ENCODE measurements around the gene TEX48. TPM values are rescaled to one million over a fixed set of nuclear protein-coding genes. Genes with fewer than 3 reads are reported as not detected.

The TEX48 gene
- total RNA-seq, 1 donor from 2014 or later = not detected

DNA sequence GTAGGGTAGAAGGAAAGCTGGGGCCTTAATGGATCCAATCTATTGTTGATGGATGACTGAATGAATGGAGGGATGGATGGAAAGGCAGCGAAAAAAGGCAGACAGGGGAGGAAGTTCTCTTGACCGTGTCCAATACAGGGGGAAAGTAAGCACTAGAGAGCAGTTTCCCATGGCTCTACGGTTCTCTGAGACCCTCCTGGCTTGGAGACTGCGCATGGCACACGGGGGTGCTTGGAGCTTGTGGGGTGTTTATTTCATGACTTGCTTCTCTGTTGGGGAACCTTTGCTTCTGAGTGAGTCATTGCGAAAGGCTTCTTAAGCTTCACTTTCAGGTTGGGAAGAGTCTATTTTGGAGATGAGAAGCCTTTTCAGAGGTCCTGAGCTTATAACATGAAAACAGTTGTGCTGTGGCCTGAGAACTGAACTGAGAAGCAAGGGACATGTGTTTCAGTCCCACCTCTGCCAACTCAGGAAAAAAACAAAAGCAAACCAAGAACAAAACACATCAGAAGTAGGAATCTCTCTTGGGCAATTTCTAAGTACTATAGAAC, 12.8 kb upstream of the TEX48 start:
- ATAC-seq = no peak
- no peak for DNase-seq (ENCODE audit: low spot score)
- intact Hi-C loops (cut with DNase I) = no loop called here

DNA sequence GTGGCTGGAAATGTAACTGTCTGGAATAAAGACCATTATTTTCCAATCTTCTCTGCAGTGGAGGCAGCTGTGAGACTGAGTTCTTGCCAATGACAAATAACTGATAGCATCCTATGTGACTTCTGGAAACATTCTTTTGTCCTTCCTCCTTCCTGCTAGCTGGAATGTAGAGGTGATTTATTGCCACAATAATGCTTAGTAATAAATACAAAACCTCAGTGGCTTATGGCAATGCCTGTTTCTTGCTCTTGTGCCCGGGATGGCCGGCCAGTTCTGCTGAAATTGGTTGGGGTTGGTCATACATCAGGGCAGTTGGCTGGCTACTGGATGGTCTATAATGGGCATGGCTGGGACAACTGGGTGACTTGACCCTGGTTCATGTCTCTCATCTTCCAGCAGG, 12.2 kb upstream of the TEX48 start:
- DNase-seq (ENCODE audit: low spot score) (no peak), ATAC-seq (no peak)
- intact Hi-C loops (cut with DNase I) = no loop called here

DNA sequence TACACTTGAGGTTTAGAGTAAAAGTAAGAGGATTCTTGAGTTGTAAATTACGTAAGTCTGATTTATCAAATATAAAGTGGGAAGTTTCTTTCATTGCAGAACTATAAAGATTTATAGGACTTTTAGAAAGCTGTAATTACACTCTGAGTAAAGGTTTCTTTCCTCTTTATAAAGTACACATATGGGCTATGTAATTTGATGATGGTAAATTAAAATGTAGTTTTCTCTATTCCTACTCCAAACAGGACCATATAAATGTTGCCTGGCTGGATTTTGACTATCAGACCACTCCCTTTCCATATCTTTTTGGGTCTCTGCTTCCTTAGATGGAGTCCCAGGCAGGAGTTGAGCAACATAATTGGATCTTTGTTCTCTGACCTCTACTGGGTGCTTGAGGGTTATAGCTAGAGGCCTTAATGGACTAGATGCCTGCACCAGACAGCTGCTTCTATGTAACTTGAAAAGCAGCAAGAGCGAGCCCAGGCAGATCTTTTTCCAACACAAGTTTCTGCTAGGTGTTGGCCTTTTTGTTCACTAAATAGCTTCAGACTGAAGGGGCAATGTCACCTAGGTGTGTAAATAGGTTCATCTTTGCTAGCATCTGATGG, 11.4 kb upstream of the TEX48 start:
- no peak for DNase-seq (ENCODE audit: low spot score)
- intact Hi-C loops (cut with DNase I) = no loop called here
- no peak for ATAC-seq

DNA sequence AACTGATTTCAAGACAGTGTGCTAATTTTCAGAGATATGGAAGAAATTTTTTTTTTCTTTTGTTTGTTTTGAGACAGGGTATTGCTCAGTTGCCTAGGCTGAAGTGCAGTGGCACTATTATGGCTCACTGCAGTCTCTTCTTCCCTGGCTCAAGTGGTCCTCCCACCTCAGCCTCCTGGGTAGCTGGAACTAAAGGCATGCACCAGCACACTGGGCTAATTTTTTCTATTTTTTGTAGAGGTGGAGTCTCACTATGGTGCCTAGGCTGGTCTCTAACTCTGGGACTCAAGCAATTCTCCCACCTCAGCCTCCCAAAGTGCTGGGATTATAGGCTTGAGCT, 9.9 kb upstream of the TEX48 start:
- DNase-seq (ENCODE audit: low spot score) (no peak), ATAC-seq (no peak)
- intact Hi-C loops (cut with DNase I) = no loop called here

DNA sequence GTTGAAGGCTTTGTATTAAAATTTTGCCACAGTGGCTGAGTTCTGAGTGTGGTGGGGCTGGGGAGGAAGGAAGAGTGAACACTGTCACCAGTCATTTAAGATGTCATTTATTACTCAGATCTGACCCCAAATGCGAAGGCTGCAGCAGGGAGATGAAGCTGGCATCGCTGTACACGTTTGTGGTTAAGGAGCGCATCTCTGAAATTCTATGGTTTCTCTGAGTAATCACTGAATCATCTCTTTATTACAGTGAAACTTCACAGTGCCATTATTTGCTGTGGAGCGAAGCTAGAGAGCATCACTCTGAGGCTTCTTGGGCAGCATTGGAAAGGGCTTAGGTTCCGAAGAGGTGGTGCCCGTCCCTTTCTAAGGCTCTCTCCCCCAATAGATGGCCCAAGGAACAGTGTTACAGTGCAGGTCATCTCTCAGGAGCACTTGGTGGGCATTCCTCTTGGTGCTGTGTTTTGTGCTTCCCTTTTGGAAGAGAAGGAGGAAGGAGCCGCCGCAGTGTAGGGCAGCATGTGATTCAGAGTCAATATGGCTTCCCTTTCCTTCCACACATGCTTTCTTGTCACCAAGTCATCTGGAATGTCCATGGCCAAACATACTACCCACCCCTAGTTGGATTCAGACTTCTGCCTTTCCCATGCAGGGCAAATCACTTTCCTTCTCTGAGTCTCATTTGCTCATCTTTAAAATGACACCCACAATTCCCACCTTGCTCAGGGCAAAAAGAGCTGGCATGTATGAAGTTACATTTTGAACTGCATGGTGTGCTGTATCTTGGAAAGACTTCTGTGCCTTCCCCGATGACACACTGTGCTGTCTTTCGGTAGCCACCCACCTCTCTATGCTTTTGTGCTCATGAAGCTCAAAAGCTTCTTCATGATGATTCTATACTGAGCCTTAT, 9.3 kb upstream of the TEX48 start:
- intact Hi-C loops (cut with DNase I) = no loop called here
- DNase-seq (ENCODE audit: low spot score) (no peak), ATAC-seq (no peak)

DNA sequence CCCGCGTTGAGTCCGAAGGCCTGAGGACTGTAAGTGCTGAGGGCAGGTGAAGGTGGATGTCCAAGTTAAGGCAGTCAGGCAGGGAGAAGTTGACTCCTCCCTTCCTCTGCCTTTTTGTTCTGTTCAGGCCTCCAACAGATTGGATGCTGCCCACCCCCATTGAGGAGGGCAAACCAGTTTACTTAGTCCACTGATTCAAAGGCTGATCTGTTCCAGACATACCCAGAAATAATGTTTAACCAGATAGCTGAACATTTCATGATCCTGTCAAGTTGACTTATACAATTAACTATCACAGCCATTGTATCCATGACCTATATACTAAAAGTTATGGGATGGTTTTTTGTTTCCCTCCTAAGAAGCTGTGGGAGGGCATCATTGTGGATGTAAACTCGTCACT, 8.3 kb upstream of the TEX48 start:
- ATAC-seq (no peak), DNase-seq (ENCODE audit: low spot score) (no peak)
- intact Hi-C loops (cut with DNase I) = no loop called here

DNA sequence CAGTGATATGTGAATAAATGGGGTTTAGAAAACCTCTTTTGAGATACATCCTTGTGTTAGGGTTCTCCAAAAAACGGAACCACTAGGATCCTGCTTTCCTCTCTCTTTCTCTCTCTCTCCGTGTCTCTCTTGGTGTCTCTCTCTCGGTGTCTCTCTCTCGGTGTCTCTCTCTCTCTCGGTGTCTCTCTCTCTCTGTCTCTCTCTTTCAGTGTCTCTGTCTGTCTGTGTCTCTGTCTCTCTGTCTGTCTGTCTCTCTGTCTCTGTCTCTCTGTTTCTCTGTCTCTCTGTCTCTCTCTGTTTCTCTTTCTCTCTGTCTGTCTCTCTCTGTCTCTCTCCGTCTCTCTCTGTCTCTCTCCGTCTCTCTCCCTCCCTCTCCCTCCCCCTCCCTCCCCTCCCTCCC, 7.8 kb upstream of the TEX48 start:
- intact Hi-C loops (cut with DNase I) = no loop called here
- ATAC-seq = no peak
- DNase-seq (ENCODE audit: low spot score) = no peak

DNA sequence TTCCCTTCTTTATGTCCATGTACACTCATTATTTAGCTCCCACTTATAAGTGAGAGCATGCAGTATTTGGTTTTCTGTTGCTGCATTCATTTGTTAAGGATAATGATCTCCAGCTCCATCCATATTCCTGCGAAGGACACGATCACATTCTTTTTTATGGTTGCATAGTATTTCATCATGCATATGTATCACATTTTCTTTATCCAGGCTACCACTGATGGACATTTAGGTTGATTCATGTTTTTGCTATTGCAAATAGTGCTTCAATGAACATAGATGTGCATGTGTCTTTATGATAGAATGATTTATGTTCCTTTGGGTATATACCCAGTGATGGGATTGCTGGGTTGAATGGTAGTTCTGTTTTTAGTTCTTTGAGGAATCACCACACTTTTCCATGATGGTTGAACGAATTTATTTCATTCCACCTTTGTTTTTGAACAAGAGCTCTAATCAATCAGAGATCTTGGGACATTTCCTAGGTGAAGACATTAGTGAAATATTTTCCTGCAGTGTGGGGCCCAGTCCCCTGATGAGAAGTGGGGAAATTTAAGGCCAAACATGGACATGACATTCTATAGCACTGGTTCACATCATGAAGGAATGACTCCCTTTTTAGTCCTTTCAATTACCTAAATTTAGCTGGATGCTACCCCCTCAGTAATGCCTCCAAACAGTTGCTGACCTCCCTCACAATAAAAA, 7.1 kb upstream of the TEX48 start:
- intact Hi-C loops (cut with DNase I) = no loop called here
- no peak for ATAC-seq
- DNase-seq (ENCODE audit: low spot score) = no peak

DNA sequence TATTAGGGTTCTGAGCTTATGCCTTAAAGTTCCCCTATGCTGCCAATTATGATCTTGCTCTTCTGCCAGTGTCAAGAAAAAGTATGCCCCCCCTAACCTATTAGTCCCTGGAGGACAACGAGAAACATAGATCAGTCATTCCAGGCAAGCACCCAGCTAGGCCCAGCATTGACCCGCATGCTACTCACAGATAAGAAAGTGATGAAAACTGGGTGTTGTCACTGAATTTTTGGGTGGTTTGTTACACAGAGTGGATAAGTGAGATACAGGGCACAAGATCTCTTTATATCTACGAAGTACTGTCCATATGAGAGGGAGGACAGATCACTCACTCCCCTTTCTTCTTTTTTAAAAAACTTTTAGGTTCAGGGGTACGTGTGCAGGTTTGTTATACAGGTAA, 6.4 kb upstream of the TEX48 start:
- ATAC-seq (no peak), DNase-seq (ENCODE audit: low spot score) (no peak)
- intact Hi-C loops (cut with DNase I) = no loop called here

DNA sequence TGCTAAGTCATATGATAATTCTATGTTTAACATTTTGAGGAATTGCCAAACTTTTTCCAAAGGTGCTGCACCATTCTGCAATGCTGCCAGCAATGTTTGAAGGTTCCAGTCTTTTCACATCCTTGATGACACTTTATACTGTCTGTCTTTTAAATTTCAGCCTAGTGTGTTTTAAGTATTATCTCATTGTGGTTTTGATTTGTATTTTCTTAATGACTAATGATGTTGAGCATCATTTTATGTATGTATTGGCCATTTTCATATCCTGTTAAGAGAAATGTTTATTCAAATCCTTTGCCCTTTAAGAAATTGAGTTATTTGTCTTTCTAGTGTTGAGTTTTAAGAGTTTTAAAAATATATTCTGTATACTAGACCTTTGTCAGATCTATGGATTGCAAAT, 5.0 kb upstream of the TEX48 start:
- DNase-seq (ENCODE audit: low spot score) (no peak), ATAC-seq (no peak)
- intact Hi-C loops (cut with DNase I) = no loop called here

DNA sequence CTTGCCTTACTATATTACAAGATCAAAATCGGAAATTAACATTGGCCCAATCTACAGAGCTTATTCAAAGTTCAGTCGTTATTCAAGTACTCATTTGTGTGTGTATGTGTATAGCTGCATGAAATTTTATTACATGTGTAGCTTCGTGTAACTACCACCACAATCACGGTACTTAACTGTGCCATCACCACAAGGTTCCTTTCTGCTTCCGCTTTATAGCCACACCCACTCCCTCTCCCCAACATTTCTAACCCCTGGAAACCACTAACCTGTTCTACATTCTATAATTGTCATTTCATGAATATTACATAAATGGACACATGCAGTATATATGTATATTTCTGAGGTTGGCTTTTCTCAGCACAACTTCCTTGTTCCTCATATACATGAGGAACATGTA, 4.0 kb upstream of the TEX48 start:
- ATAC-seq (no peak), DNase-seq (ENCODE audit: low spot score) (no peak)
- intact Hi-C loops (cut with DNase I) = no loop called here

DNA sequence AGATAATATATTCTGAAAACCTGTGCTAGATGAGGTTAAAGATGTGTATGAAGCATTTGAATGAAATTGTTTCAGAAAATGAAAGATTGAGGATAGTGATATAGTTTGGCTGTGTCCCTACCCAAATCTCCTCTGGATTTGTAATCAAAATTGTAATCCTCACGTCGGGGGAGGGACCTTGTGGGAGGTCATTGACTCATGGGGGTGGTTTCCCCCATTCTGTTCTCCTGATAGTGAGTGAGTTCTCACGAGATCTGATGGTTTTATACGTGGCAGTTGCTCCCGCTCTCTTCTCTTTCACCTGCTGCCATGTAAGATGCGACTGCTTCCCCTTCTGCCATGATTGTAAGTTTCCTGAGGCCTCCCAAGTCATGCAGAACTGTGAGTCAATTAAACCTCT, 2.0 kb upstream of the TEX48 start:
- ATAC-seq = no peak
- no peak for DNase-seq (ENCODE audit: low spot score)
- intact Hi-C loops (cut with DNase I) = no loop called here

DNA sequence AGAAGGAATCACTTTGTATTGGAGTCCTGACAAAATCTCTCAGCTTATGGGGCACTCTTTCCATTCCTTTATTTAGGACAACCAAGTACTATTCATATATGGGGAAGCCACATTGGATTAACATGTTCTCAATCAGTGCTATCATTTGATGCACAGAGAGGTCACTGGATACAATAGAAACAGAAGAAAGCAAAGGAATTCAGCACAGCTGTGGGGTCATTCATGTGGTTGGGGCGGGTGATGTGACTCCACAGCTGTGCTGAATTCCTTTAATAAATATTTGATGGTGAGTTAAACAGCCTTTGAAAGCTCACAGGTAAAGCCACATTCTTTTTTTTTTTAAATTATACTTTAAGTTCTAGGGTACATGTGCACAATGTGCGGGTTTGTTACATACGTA, 854 bp upstream of the TEX48 start:
- intact Hi-C loops (cut with DNase I) = no loop called here
- no peak for DNase-seq (ENCODE audit: low spot score)
- no peak for ATAC-seq

DNA sequence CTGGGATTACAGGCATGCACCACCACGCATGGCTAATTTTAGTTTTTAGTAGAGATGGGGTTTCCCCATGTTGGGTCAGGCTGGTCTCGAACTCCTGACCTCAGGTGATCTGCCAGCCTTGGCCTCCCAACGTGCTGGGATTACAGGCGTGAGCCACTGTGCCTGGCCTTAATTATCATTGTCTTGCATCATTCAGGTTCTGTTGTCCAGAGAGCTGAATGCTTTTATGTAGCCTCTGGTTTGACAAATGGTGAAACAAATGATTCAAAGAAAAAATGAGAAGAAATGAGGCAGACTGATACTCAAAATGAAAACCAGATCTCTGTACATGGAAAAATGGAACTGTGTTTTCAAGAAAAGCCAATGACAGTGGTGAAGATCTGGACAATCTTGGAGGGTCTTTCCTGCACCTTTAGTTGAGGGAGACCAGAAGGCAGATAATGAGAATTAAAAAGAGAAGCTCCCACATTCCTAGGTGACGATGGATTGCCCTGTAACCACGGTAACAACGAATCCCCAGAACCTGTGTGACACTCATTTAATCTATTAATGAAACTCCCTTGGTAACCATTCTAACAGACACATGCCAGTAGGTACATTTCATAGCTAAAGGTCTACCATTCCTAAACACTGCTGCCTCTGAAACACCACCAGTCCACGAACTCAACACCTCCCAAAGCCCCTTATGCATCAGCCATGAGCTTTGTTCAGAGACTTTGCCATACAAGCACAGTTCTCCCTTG, 1.6 kb downstream of the TEX48 start:
- DNase-seq (ENCODE audit: low spot score) = no peak
- intact Hi-C loops (cut with DNase I) = no loop called here
- ATAC-seq = no peak

DNA sequence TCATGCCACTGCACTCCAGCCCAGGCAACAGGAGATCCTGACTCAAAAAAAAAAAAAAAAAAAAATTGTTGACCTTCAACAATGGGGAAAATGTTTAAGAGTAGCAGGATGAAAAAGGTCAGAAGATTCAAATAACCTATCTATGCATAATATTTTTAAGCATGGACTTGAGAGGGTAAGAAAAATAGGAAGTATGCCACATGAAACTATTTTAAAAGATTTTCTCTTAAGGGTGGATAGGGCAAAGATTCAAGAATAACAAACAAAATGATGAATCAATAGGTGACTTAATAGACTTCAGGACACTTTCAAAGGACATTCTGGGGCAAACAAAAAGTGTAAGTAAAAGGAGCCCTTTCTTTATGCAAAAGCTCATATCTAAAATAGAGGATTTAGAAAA, 3.2 kb downstream of the TEX48 start:
- ATAC-seq = no peak
- DNase-seq (ENCODE audit: low spot score) = no peak
- intact Hi-C loops (cut with DNase I) = no loop called here

DNA sequence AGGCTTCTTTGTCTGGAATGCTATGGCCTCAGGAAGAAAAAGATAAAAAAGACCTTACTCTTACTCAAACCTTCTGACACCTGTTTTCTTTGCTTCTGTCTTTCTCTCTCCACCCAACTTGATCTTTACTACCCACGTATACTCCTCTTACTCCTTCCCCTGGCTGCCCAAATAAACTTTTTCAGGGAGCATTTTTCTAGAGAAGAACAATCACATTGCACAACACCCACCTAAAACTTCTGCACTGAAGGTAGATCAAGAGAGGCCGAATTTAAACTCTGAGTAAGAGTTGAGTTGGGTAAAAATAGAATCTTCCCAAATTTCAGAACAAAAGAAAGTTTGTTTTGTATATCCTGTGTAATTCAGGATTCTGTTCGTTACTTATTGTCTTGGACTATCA, 3.9 kb downstream of the TEX48 start:
- ATAC-seq (no peak), DNase-seq (ENCODE audit: low spot score) (no peak)
- intact Hi-C loops (cut with DNase I) = no loop called here

DNA sequence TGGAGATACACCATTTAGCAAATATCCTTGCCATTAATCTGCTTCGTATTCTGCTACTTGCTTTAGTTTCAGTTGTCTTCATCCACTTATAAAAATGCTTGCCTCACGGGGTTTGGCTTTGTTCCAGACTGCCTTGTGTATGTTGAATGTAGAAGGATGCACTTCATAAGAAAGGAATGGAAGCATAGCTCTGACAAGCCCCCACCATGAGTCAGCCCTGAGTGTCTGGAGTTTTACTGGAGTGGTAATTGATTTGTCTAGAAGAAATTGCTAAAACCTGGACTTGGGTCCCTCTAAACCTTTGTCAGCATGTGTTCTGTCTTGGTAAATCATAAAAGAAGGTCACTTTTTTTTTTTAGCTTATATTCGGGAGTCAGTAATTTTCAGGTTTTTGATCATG, 4.6 kb downstream of the TEX48 start:
- no peak for DNase-seq (ENCODE audit: low spot score)
- intact Hi-C loops (cut with DNase I) = no loop called here
- ATAC-seq = no peak

DNA sequence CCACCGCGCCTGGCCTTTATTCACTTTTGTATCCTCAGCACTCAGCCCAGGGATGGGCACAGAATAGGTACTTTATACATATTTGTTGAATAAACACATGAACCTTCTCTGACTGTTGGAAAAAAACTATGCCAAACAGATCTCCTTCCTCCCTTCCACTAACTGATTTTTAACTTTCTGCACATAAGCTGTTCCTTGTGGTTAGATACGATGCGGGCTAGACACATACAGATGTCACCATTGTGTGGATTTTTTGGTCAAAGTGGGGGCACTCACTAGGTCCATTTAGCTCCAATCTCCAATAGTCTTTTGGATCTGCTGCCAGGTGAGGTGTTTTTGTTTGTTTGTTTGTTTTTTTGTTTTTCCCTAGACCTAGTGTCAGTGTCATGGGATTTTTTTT, 5.1 kb downstream of the TEX48 start:
- intact Hi-C loops (cut with DNase I) = no loop called here
- ATAC-seq (no peak), DNase-seq (ENCODE audit: low spot score) (no peak)

DNA sequence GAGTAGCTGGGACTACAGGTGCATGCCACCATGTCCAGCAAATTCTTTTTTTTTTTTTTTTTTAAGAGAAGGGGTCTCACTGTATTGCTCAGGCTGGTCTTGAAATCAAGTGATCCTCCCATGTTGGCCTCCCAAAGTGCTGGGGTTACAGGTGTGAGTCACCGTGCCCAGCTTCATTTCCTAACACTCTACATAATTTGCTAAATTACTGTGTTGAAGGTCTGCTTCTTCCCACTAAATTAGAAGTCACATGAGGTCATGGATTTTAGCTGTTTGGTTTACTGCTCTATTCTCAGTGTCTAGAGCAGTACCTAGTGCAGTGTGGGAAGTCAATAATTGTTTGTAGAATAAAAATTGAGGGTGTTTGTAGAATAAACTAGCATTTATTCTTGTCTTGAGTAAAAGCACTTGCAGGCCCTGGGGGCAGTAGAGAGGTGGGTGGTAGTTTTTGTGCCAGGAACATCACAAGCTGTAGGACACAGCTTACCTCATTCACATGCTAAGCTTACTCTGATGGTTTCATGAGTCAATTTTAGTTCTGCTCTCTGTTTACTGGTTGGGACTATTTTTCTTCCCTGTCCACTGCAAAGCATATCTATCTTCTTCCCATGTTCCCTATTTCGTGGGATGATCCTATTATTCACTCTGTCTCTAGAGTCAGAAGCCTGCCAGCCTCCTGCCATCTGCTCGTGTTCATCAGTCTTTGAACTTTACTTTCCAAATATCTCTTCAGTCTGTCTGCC, 7.0 kb downstream of the TEX48 start:
- DNase-seq (ENCODE audit: low spot score) = no peak
- ATAC-seq = no peak
- intact Hi-C loops (cut with DNase I) = no loop called here

Data from sciatic nerve (tissue), 2 donors.